Measurements from ENCODE around the gene GRIK2. TPM values are rescaled to one million over a fixed set of nuclear protein-coding genes. Genes with fewer than 3 reads are reported as not detected.

GRIK2 gene
- total RNA-seq, 4 donors from 2014 or later = 1.4 to 51.9 (median 9.6) TPM

GRCh38 chr6:101799531-101799930 lies 406.0 kb downstream of the GRIK2 start:
- DNase-seq = no peak
- no peak overlapping the region for H3K4me3 ChIP-seq (replicated peaks in 1 of 3)
- no peak overlapping the region for H3K27ac ChIP-seq
- H3K27me3 ChIP-seq = no peaks in the 10 kb centered on the region
- no peaks in the 10 kb centered on the region for H3K36me3 ChIP-seq
- WGBS, 2 donors = 88 to 91% methylated on average over 5 of the region's 5 CpGs
- intact Hi-C loops (cut with DNase I) = no loop called here
- TF ChIP-seq CTCF (IDR thresholded peaks at IDR 0.05) (no peak), POLR2A (IDR thresholded peaks at IDR 0.05) (no peak)
- H3K9me3 ChIP-seq = no peaks in the 10 kb centered on the region
- H3K4me1 ChIP-seq = no peaks in the 10 kb centered on the region

DNA sequence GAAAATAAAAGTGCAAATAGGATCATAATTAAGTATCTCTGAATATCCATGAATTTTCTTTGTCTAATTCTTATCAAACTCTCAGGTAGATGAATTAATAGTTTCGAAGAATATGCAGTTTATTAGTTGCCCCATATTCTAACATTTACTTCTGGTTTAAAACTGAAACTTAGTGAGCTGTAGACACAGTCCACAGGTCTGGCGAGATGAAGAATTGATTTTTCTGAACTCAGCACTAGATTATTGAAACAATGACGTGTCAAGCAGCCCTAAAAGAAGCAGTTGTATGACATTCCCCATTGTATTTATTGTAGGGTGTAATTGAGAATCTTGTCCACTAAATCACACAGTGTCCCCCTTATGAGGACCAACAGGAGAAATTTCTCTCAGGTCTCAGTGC lies 407.1 kb downstream of the GRIK2 start:
- no peak overlapping the region for H3K4me3 ChIP-seq (replicated peaks in 1 of 3)
- intact Hi-C loops (cut with DNase I) = no loop called here
- H3K4me1 ChIP-seq = no peaks in the 10 kb centered on the region
- 74 to 76% methylated on average over 3 of the region's 3 CpGs for WGBS, 2 donors
- no peak for TF ChIP-seq POLR2A (IDR thresholded peaks at IDR 0.05)
- no peak for TF ChIP-seq CTCF (IDR thresholded peaks at IDR 0.05)
- H3K27ac ChIP-seq = no peak overlapping the region
- H3K27me3 ChIP-seq = no peaks in the 10 kb centered on the region
- H3K36me3 ChIP-seq = no peaks in the 10 kb centered on the region
- no peak for DNase-seq
- H3K9me3 ChIP-seq = no peaks in the 10 kb centered on the region

- TF ChIP-seq POLR2A (IDR thresholded peaks at IDR 0.05) (no peak), CTCF (IDR thresholded peaks at IDR 0.05) (no peak)
- no peaks in the 10 kb centered on the region for H3K4me1 ChIP-seq
- intact Hi-C loops (cut with DNase I) = no loop called here
- no peaks in the 10 kb centered on the region for H3K9me3 ChIP-seq
- no peak overlapping the region for H3K27ac ChIP-seq
- H3K4me3 ChIP-seq (replicated peaks in 1 of 3) = no peak overlapping the region
- H3K27me3 ChIP-seq = no peaks in the 10 kb centered on the region
- H3K36me3 ChIP-seq = no peaks in the 10 kb centered on the region
- DNase-seq = no peak
- 44 to 83% methylated on average over 1 of the region's 1 CpG for WGBS, 2 donors
Observed at GRCh38 chr6:101803136-101803535, 409.6 kb downstream of the GRIK2 start.

DNA sequence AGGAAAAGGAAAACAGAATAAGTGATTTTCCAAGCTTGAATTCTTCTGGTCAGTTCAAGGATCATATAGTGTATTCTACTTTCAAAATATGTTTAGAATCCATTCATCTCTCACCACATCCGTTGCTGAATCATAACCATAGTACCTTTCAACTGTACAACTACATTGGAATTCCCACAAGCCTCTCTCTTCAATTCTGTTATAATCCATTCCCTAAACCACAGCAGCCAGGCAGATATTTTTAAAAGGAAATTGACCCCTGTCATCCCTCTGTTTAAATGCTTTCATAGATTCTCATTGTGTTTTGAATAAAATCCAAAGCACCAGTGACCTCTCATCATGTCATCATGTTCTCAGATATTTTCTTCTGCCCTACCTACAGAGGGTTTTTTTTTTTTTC lies 412.7 kb downstream of the GRIK2 start:
- Histone ChIP-seq H3K4me3 (replicated peaks in 1 of 3) (no peak overlapping the region), H3K36me3 (no peaks in the 10 kb centered on the region), H3K27me3 (no peaks in the 10 kb centered on the region), H3K4me1 (no peaks in the 10 kb centered on the region), H3K27ac (no peak overlapping the region), H3K9me3 (no peaks in the 10 kb centered on the region)
- no peak for DNase-seq
- intact Hi-C loops (cut with DNase I) = no loop called here
- 58 to 63% methylated on average over 1 of the region's 1 CpG for WGBS, 2 donors
- TF ChIP-seq CTCF (IDR thresholded peaks at IDR 0.05) (no peak), POLR2A (IDR thresholded peaks at IDR 0.05) (no peak)

DNA sequence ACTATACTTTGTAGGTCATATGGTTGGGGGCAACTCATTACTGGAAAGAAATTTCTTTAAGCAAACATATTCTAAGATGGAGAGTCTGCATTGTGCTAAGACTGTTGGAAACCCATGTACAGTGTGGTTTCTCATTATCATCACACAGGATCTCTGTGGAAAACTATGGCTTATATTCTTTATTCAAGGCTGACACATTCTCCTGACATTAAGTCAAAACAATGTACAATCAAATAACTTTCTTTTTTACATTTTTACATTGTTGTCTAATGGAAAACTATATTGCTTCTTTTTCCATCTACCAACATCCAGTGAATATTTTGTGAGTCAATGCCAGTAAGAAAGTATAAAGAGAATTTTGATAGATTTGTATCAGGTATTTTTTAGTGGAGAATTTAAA lies 417.6 kb downstream of the GRIK2 start:
- H3K4me3 ChIP-seq (replicated peaks in 1 of 3) = no peak overlapping the region
- H3K4me1 ChIP-seq = no peaks in the 10 kb centered on the region
- H3K9me3 ChIP-seq = no peaks in the 10 kb centered on the region
- no peak for DNase-seq
- no peaks in the 10 kb centered on the region for H3K36me3 ChIP-seq
- no peak for TF ChIP-seq POLR2A (IDR thresholded peaks at IDR 0.05)
- TF ChIP-seq CTCF (IDR thresholded peaks at IDR 0.05) = no peak
- no peaks in the 10 kb centered on the region for H3K27me3 ChIP-seq
- intact Hi-C loops (cut with DNase I) = no loop called here
- H3K27ac ChIP-seq = no peak overlapping the region

Data from thyroid gland (tissue), 4 donors.